NCI-H460 (cell line): Measurements from ENCODE around the gene LTA. TPM values are rescaled to one million over a fixed set of nuclear protein-coding genes. Genes with fewer than 3 reads are reported as not detected.

Experiments
- DNase-seq: peaks from one replicate; pipeline ENCODE4 v3.0.0-alpha.2; 2016; ENCODE audit warnings: low read depth; ENCODE audit errors: extremely low read depth
- small RNA-seq, 2 experiments: library from RNA; depleted of rRNA; stranded (forward); fragments of <200 nt; gene quantifications; one replicate each; pipeline ENCODE3, GENCODE V24; 2014
- total RNA-seq: library from RNA; depleted of rRNA; stranded (reverse); fragments of >200 nt; shearing (Covaris generic); gene quantifications from 2 replicates; pipeline ENCODE4 v1.2.3, GENCODE V29; 2014; rRNA removed

The LTA gene
- total RNA-seq, 1 experiment from 2014 or later: not detected

DNA sequence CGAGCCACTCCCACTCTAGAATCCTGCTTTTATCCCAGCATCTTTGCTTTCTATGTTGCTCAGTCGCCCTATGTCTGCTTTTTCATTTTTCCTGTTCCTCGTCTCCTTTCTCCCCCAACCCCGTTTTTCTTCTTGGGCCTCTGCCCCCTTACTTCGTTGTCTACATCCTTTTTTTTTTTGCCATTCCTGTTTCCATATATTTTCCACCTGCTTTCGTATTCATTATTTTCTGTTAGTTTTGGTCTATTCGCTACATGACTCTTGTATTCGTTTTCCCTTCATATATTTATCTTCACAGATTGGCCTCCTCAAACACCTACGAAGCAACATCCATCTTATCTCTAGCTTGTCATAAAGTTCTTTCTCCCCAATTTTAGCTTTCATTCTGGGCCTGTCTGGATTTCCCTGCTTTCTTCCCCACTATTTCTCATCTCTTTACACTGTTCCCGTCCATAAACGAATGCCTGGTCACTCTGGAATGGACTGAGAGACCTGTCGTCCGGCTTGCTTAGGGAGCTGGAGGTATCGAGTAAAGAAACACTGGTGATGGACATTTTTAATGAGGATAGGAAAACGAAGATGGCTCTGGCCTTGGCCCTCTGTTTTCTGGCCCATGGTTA is 49.3 kb downstream of the LTA start:
- DNase-seq: no peak

- no peak for DNase-seq
Measured at GRCh38 chr6:31621991-31622390, 49.9 kb downstream of the LTA start.

- no peak for DNase-seq
Measured at GRCh38 chr6:31622684-31623091, 50.6 kb downstream of the LTA start.

Small RNAs within 50 kb of the gene (small RNA-seq; reads per million reads assigned to genes)
- gene SNORA38: 8.5 to 24.7 reads per million in 2 experiments
- gene SNORD117: 51.0 to 234 reads per million in 2 experiments
- gene SNORD84: 0 reads per million in 2 experiments
- 0 reads per million in 2 experiments for gene UQCRHP1

Other genes starting within 250 kb of the LTA start
- 125 and 133 TPM in 2 replicates for gene HLA-B, start 215.1 kb upstream of the LTA start, total RNA-seq
- gene MICA, start 168.7 kb upstream of the LTA start, total RNA-seq: 13.7 and 15.2 TPM in 2 replicates
- 6.5 and 6.8 TPM in 2 replicates for gene MICB, start 74.1 kb upstream of the LTA start, total RNA-seq
- not detected in 2 replicates for gene MCCD1, start 43.3 kb upstream of the LTA start, total RNA-seq
- gene DDX39B, start 30.3 kb upstream of the LTA start, total RNA-seq: 488 and 493 TPM in 2 replicates
- 0.23 and 0.27 TPM in 2 replicates for gene ATP6V1G2, start 25.7 kb upstream of the LTA start, total RNA-seq
- 20.5 and 20.6 TPM in 2 replicates for gene NFKBIL1, start 24.7 kb upstream of the LTA start, total RNA-seq
- not detected in 2 replicates for gene TNF, start 3.3 kb downstream of the LTA start, total RNA-seq
- not detected in 2 replicates for gene LTB, start 10.1 kb downstream of the LTA start, total RNA-seq
- gene LST1, start 14.0 kb downstream of the LTA start, total RNA-seq: not detected in 2 replicates
- gene NCR3, start 20.7 kb downstream of the LTA start, total RNA-seq: not detected in 2 replicates
- gene AIF1, start 42.9 kb downstream of the LTA start, total RNA-seq: not detected in 2 replicates
- 68.9 and 72.2 TPM in 2 replicates for gene PRRC2A, start 48.4 kb downstream of the LTA start, total RNA-seq
- gene BAG6, start 80.4 kb downstream of the LTA start, total RNA-seq: 113 and 133 TPM in 2 replicates
- 2.4 and 2.8 TPM in 2 replicates for gene APOM, start 83.6 kb downstream of the LTA start, total RNA-seq
- gene C6orf47, start 88.5 kb downstream of the LTA start, total RNA-seq: 10.1 and 10.9 TPM in 2 replicates
- gene GPANK1, start 92.7 kb downstream of the LTA start, total RNA-seq: 11.6 and 11.7 TPM in 2 replicates
- 110 and 131 TPM in 2 replicates for gene CSNK2B, start 93.8 kb downstream of the LTA start, total RNA-seq
- gene LY6G5B, start 97.7 kb downstream of the LTA start, total RNA-seq: 1.9 and 2.8 TPM in 2 replicates
- gene LY6G5C, start 108.8 kb downstream of the LTA start, total RNA-seq: 0.95 and 1.3 TPM in 2 replicates
- gene ABHD16A, start 131.0 kb downstream of the LTA start, total RNA-seq: 40.5 and 55.7 TPM in 2 replicates
- gene LY6G6F, start 134.6 kb downstream of the LTA start, total RNA-seq: not detected in 2 replicates
- not detected in 2 replicates for gene LY6G6D, start 143.1 kb downstream of the LTA start, total RNA-seq
- not detected in 2 replicates for gene LY6G6C, start 149.5 kb downstream of the LTA start, total RNA-seq
- not detected in 2 replicates for gene MPIG6B, start 151.1 kb downstream of the LTA start, total RNA-seq
- 16.4 and 19.1 TPM in 2 replicates for gene DDAH2, start 157.0 kb downstream of the LTA start, total RNA-seq
- gene CLIC1, start 164.2 kb downstream of the LTA start, total RNA-seq: 376 and 448 TPM in 2 replicates
- gene MSH5, start 167.7 kb downstream of the LTA start, total RNA-seq: 18.6 and 19.8 TPM in 2 replicates
- 2.8 and 4.7 TPM in 2 replicates for gene SAPCD1, start 190.4 kb downstream of the LTA start, total RNA-seq
- 0.47 and 0.81 TPM in 2 replicates for gene VWA7, start 205.0 kb downstream of the LTA start, total RNA-seq
- gene VARS1, start 223.5 kb downstream of the LTA start, total RNA-seq: 42.1 and 46.7 TPM in 2 replicates
- 62.6 and 64.3 TPM in 2 replicates for gene LSM2, start 234.7 kb downstream of the LTA start, total RNA-seq
- 0.82 and 1.0 TPM in 2 replicates for gene HSPA1L, start 243.0 kb downstream of the LTA start, total RNA-seq
- 43.3 and 46.7 TPM in 2 replicates for gene HSPA1A, start 243.3 kb downstream of the LTA start, total RNA-seq